Left lung (tissue), 10 donors: ENCODE results near the gene PLEKHG5. TPM values are rescaled to one million over a fixed set of nuclear protein-coding genes. Genes with fewer than 3 reads are reported as not detected.
"Not testable (repeated sequence)": the region's sequence is repeated elsewhere in the genome, so short reads cannot be mapped to it uniquely, and the experiment has no call there.

Experiments
- ATAC-seq: fragments of 200-7000 bp; cut with Tn5 transposase; one replicate; pipeline ENCODE4 v1.9.1; 2020; ENCODE audit warnings: moderate library complexity
- DNase-seq, 4 donors: peaks; one replicate each; pipeline ENCODE4 v3.0.0-alpha.2; 2013 to 2020
- H3K27ac ChIP-seq, 2 donors: fragments of 200-600 bp; sonication (generic) in 1 of 2; one replicate each; pipeline versions ENCODE4 v1.5.0 to v1.8.0; 2020 to 2021
- H3K27me3 ChIP-seq, 2 donors: fragments of 200-600 bp; sonication (generic) in 1 of 2; one replicate each; pipeline versions ENCODE4 v1.5.0 to v1.8.0; 2020 to 2021
- H3K36me3 ChIP-seq, 2 donors: fragments of 200-600 bp; sonication (generic) in 1 of 2; one replicate each; pipeline versions ENCODE4 v1.5.0 to v1.8.0; 2020 to 2021
- H3K4me1 ChIP-seq, 2 donors: fragments of 200-600 bp; one replicate each; pipeline ENCODE4 v1.8.0; 2021
- H3K4me3 ChIP-seq, 2 donors: fragments of 200-600 bp; sonication (generic) in 1 of 2; one replicate each; pipeline versions ENCODE4 v1.5.0 to v1.8.0; 2020 to 2021; ENCODE audit warnings: mild to moderate bottlenecking in 1 of 2
- H3K9me3 ChIP-seq, 2 donors: fragments of 200-600 bp; sonication (generic) in 1 of 2; one replicate each; pipeline versions ENCODE4 v1.5.0 to v1.8.0; 2020 to 2021
- intact Hi-C, 2 donors: fragments of 100-400 bp; cut with DNase I; formaldehyde crosslinking; loops; one replicate each; pipeline versions ENCODE4 v1.11.2 to v1.14.2; 2022
- polyA plus RNA-seq, 6 donors: library from polyadenylated mRNA; unstranded; fragments of 120-200 nt; gene quantifications; one replicate each; pipeline ENCODE4 v1.2.1, GENCODE V29; 2013; ENCODE audit not compliant: insufficient read length in 6 of 6
- total RNA-seq, 2 donors: library from RNA; stranded (reverse); fragmentation: NEBNext Ultra II Directional; extraction: Animal tissue kit (Norgen Biotek cat#: 25700); gene quantifications; one replicate each; pipeline ENCODE4 v1.2.1, GENCODE V29; 2021
- TF ChIP-seq, protein P1 (sequence below), 2 donors: fragments of 200-600 bp; sonication (generic) in 1 of 2; IDR thresholded peaks; one replicate each; pipeline versions ENCODE4 v1.5.0 to v1.8.0; 2021; ENCODE audit warnings: antibody characterized with exemption in 2 of 2
- donor health status: DM: no; HTN: yes; CAD: no.
- donor health status: DM: no; HTN: no; CAD: no.

The PLEKHG5 gene
- total and polyA plus RNA-seq, 8 donors: 6.3 to 35.7 (median 28.8) TPM

DNA sequence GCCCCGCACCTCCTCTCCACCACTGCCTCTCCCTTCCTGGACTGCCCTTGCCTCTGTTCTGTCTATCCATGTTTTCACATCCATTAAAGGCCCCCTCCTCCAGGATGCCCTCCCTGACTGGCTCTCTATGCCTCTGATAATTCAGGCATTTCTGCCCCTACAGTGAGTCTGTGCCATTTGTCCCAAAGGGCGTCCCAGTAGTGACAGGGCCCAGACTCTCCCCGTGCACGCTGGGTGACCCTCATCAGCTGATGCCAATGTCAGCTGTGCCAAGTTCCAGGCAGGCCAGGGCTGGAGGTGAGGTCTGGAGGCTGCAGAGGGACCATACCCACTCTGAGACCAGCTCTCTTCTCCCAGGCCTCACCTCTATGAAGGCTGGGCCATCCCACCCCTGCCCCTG lies 3.2 kb upstream of the PLEKHG5 start:
- H3K27ac ChIP-seq: no peak overlapping the region
- DNase-seq (no peak), ATAC-seq (no peak)
- TF ChIP-seq, protein P1, sequence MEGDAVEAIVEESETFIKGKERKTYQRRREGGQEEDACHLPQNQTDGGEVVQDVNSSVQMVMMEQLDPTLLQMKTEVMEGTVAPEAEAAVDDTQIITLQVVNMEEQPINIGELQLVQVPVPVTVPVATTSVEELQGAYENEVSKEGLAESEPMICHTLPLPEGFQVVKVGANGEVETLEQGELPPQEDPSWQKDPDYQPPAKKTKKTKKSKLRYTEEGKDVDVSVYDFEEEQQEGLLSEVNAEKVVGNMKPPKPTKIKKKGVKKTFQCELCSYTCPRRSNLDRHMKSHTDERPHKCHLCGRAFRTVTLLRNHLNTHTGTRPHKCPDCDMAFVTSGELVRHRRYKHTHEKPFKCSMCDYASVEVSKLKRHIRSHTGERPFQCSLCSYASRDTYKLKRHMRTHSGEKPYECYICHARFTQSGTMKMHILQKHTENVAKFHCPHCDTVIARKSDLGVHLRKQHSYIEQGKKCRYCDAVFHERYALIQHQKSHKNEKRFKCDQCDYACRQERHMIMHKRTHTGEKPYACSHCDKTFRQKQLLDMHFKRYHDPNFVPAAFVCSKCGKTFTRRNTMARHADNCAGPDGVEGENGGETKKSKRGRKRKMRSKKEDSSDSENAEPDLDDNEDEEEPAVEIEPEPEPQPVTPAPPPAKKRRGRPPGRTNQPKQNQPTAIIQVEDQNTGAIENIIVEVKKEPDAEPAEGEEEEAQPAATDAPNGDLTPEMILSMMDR (IDR thresholded peaks at IDR 0.05): no peak
- no peaks in the 10 kb centered on the region for H3K36me3 ChIP-seq
- peaks cover 11 to 34% of the 10 kb centered on the region in 2 donors for H3K4me1 ChIP-seq
- H3K9me3 ChIP-seq: no peaks in the 10 kb centered on the region
- intact Hi-C loops: no loop called here
- H3K4me3 ChIP-seq: no peak overlapping the region
- H3K27me3 ChIP-seq: peaks cover 0 to 73% of the 10 kb centered on the region in 2 donors

DNA sequence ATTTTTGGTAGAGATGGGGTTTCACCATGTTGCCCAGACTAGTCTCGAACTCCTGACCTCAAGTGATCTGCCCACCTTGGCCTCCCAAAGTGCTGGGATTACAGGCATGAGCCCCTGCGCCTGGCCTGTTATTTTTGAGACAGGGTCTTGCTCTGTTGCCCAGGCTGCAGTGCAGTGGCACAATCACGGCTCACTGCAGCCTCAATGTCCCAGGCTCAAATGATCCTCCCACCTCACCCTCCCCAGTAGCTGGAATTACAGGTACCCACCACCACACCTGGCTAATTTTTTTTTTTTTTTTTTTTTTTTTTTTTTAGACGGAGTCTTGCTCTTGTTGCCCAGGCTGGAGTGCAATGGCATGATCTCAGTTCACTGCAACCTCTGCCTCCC lies 2.4 kb upstream of the PLEKHG5 start:
- peaks cover 11 to 35% of the 10 kb centered on the region in 2 donors for H3K4me1 ChIP-seq
- DNase-seq, ATAC-seq, H3K4me3 ChIP-seq, H3K36me3 ChIP-seq, intact Hi-C loops, H3K9me3 ChIP-seq, H3K27ac ChIP-seq: not testable (repeated sequence)
- peaks cover 0 to 70% of the 10 kb centered on the region in 2 donors for H3K27me3 ChIP-seq

DNA sequence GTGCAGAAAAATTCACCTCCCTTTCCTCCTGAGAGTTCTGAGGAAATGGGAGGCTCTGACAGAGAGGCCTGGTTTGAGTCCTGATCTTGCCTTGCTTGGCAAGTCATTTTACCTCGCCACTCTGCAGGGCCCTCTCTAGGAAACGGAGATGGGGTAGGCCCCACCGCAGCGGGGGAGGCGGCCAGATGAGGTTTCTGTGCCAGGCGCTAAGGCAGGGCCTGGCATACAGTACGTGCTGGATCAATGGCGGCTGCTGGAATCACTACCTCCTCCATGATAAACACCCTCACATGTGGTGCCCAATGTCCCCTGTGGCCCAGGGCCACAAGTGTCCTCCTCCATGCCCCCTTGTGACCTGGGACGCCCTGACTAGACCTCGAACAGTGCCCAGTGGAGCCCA lies 499 bp upstream of the PLEKHG5 start:
- DNase-seq: no peak
- Histone ChIP-seq H3K9me3 (no peaks in the 10 kb centered on the region), H3K4me1 (peaks cover 11 to 26% of the 10 kb centered on the region in 2 donors), H3K27ac (no peak overlapping the region), H3K27me3 (peaks cover 0 to 53% of the 10 kb centered on the region in 2 donors), H3K36me3 (no peaks in the 10 kb centered on the region), H3K4me3 (no peak overlapping the region)
- intact Hi-C loops: no loop called here
- ATAC-seq: no peak
- TF ChIP-seq, protein P1 (IDR thresholded peaks at IDR 0.05): no peak

DNA sequence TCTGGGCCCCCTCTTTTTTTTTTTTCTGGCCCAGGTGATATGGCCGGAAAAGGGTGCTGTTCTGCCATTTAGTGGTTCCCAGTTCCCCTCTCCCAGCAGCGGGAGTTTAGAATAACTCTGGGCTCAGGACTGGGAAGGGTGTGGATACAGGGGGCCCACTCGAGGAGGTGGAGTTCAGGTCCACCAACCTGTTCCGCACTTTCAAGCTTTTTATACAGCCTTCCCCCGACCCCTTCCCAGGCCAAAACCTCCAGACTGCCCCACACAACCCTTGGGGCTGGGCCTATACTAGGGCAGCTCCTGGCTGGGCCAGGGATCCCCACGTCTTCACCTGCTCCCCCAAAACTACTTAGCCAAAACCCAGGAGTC lies 402 bp downstream of the PLEKHG5 start:
- Histone ChIP-seq H3K36me3 (no peaks in the 10 kb centered on the region), H3K27ac (peak overlapping the region; percentile 39 to 57), H3K4me3 (peak overlapping the region; percentile 50), H3K4me1 (peaks cover 11 to 28% of the 10 kb centered on the region in 2 donors), H3K9me3 (no peaks in the 10 kb centered on the region), H3K27me3 (peaks cover 0 to 53% of the 10 kb centered on the region in 2 donors)
- TF ChIP-seq, protein P1 (IDR thresholded peaks at IDR 0.05): no peak
- intact Hi-C loops: no loop called here
- DNase-seq (no peak), ATAC-seq (no peak)

DNA sequence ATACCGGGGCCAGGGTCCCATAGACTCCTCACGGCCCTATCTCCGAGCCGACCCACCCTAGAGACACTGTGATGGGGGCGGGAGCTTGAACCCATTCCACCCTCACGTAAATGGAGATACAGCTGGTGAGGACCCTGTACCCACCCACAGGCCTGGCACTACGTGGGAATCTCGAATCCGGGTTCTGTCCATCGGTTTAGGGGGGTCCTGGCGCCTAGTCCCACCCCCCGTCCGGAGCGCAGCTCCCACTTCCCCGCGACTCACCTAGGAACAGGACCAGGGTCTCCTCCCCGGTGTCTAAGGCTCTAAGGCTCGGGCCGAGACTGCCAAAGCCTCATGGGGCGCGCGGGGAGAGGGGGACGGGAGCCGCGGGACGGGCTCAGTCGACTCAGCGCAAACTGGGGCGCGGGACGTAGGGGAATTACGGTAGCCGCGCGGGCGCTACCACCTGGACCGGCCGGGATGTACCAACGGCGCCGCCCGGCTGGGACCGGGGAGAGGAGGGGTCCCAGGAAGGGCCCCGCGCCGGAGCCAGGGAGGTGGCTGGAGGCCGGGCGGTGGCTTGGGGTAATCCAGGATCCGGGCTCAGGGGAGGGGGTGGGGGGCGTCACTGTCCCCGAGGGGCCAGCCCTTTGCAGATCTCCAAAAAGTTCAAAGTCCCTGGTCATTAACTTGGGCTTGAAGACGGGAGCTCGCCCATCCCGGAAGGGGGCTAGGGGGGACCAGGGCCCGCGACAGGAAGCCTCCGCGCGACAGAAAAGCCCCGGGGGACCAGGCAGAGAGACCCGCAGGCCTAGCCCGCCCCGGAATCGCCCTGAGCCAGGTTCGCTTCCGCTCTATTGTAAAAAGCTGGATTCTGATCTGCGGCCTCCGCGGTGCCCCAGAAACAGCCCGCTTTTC lies 1.0 kb downstream of the PLEKHG5 start:
- intact Hi-C loops: no loop called here
- ATAC-seq: peak; percentile 88
- peak overlapping the region; percentile 39 to 57 for H3K27ac ChIP-seq

More for the DNA sequence above, 1.0 kb downstream of the PLEKHG5 start:
- TF ChIP-seq, protein P1 (IDR thresholded peaks at IDR 0.05): peak in 1 of 2 donors; percentile 31
- Histone ChIP-seq H3K4me1 (peaks cover 11 to 30% of the 10 kb centered on the region in 2 donors), H3K27me3 (peaks cover 0 to 53% of the 10 kb centered on the region in 2 donors), H3K9me3 (no peaks in the 10 kb centered on the region), H3K36me3 (no peaks in the 10 kb centered on the region), H3K4me3 (peak overlapping the region; percentile 50)
- DNase-seq: peak; percentile 38 to 89 (median 62)
